ENCODE results near the gene RIPK1. TPM values are rescaled to one million over a fixed set of nuclear protein-coding genes. Genes with fewer than 3 reads are reported as not detected.

RIPK1 gene
- total and polyA plus RNA-seq, 9 of the 15 experiments (the other 6 are each of a cell fraction or from before 2014, with no cell fraction given), result 3.8 to 24.9 (median 17.7) TPM

DNA sequence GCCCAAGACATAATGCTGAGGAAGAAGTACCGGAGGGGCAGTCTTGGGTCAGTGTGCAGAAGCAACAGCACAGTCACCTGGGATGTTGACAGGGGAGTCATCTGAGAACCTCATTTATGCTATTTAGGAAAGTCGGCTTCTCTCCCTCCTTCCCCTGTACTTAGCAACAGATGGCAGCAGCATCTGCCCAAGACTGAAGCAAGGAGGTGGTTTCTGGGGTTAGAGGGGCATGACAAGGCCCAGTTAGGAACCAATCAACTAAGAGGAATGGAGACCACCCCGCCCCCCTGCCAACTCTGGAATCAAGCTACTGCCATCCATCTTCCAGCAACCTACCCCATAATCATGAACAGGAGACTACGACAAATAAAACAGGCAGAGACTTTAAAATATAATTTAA lies 21.7 kb downstream of the RIPK1 start:
- Histone ChIP-seq H3K79me2 (ENCODE audit: control insufficient read depth, insufficient read depth, low read length) (no peaks in the 10 kb centered on the region), H2AFZ (ENCODE audit: low read depth, low read length) (no peak overlapping the region), H3K9me3 (replicated peaks; ENCODE audit: control insufficient read depth, insufficient read depth, low read depth, low read length) (peaks cover 20% of the 10 kb centered on the region), H3K36me3 (ENCODE audit: control insufficient read depth, insufficient read depth, low read length) (peaks cover 59% of the 10 kb centered on the region), H3K27me3 (ENCODE audit: control insufficient read depth in 2 of 2, insufficient read depth in 2 of 2, low read length in 2 of 2) (no peaks in the 10 kb centered on the region), H3K9me1 (ENCODE audit: control insufficient read depth, insufficient read depth, low read length) (no peaks in the 10 kb centered on the region), H3K4me1 (replicated peaks in 1 of 2; ENCODE audit: control insufficient read depth in 2 of 2, insufficient read depth in 2 of 2, low read length in 2 of 2) (no peaks in the 10 kb centered on the region), H3K4me3 (no peak overlapping the region), H3K9ac (ENCODE audit: insufficient read depth in 1 of 2, low read depth in 2 of 2, low read length in 2 of 2) (no peak overlapping the region), H3K27ac (ENCODE audit: extremely low read depth, low read depth, low read length) (no peak overlapping the region), H4K20me1 (replicated peaks; ENCODE audit: control insufficient read depth, insufficient read depth, low read length) (no peaks in the 10 kb centered on the region), H3K4me2 (ENCODE audit: insufficient read depth, low read length) (no peak overlapping the region)
- intact Hi-C loops (cut with micrococcal nuclease), result no loop called here
- no TSS peak for BruUV-seq (replicated peaks)
- 95% methylated on average over 4 of the region's 4 CpGs for WGBS (ENCODE audit: insufficient coverage, low coverage, missing lambda C conversion rate)
- POLR2A ChIA-PET, result no interaction called here
- in situ Hi-C loops (cut with MboI), result no loop called here
- no peak for FAIRE-seq
- ATAC-seq, result no peak
- CTCF ChIA-PET (ENCODE audit: low intra/inter-chr PET ratio), result no interaction called here
- DNase-seq (ENCODE audit: extremely low read depth in 1 of 4, low spot score in 3 of 4), result no peak
- TF ChIP-seq, protein P1, sequence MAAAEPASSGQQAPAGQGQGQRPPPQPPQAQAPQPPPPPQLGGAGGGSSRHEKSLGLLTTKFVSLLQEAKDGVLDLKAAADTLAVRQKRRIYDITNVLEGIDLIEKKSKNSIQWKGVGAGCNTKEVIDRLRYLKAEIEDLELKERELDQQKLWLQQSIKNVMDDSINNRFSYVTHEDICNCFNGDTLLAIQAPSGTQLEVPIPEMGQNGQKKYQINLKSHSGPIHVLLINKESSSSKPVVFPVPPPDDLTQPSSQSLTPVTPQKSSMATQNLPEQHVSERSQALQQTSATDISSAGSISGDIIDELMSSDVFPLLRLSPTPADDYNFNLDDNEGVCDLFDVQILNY (CRISPR knock-in tag; IDR thresholded peaks at IDR 0.05), result no peak
- TF ChIP-seq, protein P2, sequence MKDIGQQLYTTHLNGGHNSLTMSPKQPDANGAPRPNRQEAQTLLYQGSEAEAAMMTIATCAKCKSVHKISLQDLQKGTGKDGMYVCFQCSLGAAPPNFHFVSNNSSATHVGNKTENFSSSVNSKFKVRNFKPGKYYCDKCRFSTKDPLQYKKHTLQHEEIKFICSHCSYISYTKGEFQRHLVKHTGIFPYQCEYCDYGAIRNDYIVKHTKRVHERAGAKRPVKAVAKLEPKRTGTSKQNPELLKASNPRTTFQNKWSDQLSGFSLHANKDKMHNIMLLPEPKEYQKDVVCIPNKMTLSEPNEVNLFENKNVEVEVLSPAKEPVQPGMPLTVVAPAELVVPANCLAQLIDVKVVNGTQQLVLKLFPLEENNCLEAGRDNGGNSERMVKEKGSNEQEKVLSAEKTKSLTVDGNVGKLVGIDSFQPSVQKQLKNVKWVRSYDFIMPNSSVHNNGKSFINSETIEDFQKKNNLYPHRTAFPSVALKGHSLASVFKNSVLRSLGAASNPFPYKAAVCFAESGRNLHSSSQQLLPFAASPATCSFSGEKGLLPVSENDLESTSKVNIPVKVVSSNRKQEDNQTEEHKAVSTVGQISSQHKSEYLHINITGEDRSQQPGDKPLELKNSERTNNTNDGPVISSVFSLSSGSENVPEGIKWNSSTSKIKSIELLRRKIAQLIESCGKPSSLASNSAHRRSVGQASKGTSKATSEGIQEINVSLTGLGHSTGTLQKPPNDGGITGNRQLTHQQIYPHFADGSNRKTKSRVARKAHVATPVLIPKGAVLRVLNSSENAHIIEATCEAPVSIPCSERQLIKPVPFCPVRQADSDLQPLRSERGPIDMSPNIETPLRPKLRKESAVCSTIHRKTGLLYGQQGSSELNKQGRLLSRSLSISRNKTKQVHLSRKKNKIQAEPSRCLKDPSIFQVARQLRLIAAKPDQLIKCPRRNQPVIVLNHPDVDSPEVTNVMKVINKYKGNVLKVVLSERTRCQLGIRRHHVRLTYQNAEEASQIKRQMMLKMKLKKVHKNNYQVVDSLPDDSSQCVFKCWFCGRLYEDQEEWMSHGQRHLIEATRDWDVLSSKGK (CRISPR knock-in tag; IDR thresholded peaks at IDR 0.05), result no peak
